MM.1S (cell line): ENCODE results near the gene NUAK1.

ENCODE experiments used
- DNase-seq: peaks from one replicate; pipeline ENCODE4 v3.0.0-alpha.2; 2015
- H2AFZ ChIP-seq: fragments of 300-600 bp; sonication (generic); 2 replicates; pipeline ENCODE4 v1.6.0; 2016; ENCODE audit warnings: antibody characterized with exemption, low read length
- H3F3A ChIP-seq: fragments of 300-600 bp; sonication (generic); 2 replicates; pipeline ENCODE4 v1.6.1; 2016; ENCODE audit warnings: mild to moderate bottlenecking, antibody characterized with exemption, low read length, moderate library complexity, mixed read lengths; ENCODE audit not compliant: insufficient read depth
- H3K27ac ChIP-seq: fragments of 300-600 bp; sonication (generic); 2 replicates; pipeline ENCODE4 v1.5.1; 2016; ENCODE audit warnings: mild to moderate bottlenecking, low read length
- H3K27me3 ChIP-seq: fragments of 300-600 bp; sonication (generic); replicated peaks from 2 replicates; pipeline ENCODE4 v1.6.0; 2016; ENCODE audit warnings: low read length; ENCODE audit not compliant: insufficient read depth
- H3K36me3 ChIP-seq: fragments of 300-600 bp; sonication (generic); replicated peaks from 2 replicates; pipeline ENCODE4 v1.6.1; 2016; ENCODE audit warnings: mild to moderate bottlenecking, low read length, mixed read lengths; ENCODE audit not compliant: insufficient read depth
- H3K4me1 ChIP-seq: fragments of 300-600 bp; sonication (generic); 2 replicates; pipeline ENCODE4 v1.6.1; 2016; ENCODE audit warnings: low read length, mixed read lengths
- H3K4me2 ChIP-seq: fragments of 300-600 bp; sonication (generic); 2 replicates; pipeline ENCODE4 v1.6.0; 2016; ENCODE audit warnings: low read depth, low read length
- H3K4me3 ChIP-seq: fragments of 300-600 bp; sonication (generic); 2 replicates; pipeline ENCODE4 v1.5.1; 2016; ENCODE audit warnings: low read length, mixed read lengths
- H3K79me2 ChIP-seq: fragments of 300-600 bp; sonication (generic); 2 replicates; pipeline ENCODE4 v1.6.1; 2016; ENCODE audit warnings: mixed run types, low read length, mixed read lengths
- H3K9ac ChIP-seq: fragments of 300-600 bp; sonication (generic); 2 replicates; pipeline ENCODE4 v1.6.1; 2016; ENCODE audit warnings: low read length, mixed read lengths
- H3K9me2 ChIP-seq: fragments of 300-600 bp; sonication (generic); replicated peaks from 2 replicates; pipeline ENCODE4 v1.6.1; 2016; ENCODE audit warnings: mild to moderate bottlenecking, low read length, mixed read lengths; ENCODE audit not compliant: insufficient read depth
- H3K9me3 ChIP-seq: fragments of 300-600 bp; sonication (generic); replicated peaks from 2 replicates; pipeline ENCODE4 v1.6.1; 2016; ENCODE audit warnings: mild to moderate bottlenecking, low read length, mixed read lengths; ENCODE audit not compliant: insufficient read depth
- H4K20me1 ChIP-seq: fragments of 300-600 bp; sonication (generic); 2 replicates; pipeline ENCODE4 v1.6.1; 2016; ENCODE audit warnings: mild to moderate bottlenecking, low read length, moderate library complexity, mixed read lengths; ENCODE audit not compliant: insufficient read depth
- EZH2 ChIP-seq: fragments of 300-600 bp; sonication (generic); optimal IDR thresholded peaks from 2 replicates; pipeline ENCODE3; 2017; ENCODE audit warnings: low read depth, mild to moderate bottlenecking, antibody characterized with exemption, low read length, mixed read lengths
- EZH2phosphoT487 ChIP-seq: fragments of 300-600 bp; sonication (generic); IDR thresholded peaks from 2 replicates; pipeline ENCODE4 v1.6.1; 2018; ENCODE audit warnings: antibody characterized with exemption, low read length
- TF ChIP-seq, protein P1 (sequence below): fragments of 300-600 bp; sonication (generic); IDR thresholded peaks from 2 replicates; pipeline ENCODE4 v1.5.1; 2016; ENCODE audit warnings: antibody characterized with exemption, low read length, mixed read lengths

The NUAK1 gene

DNA sequence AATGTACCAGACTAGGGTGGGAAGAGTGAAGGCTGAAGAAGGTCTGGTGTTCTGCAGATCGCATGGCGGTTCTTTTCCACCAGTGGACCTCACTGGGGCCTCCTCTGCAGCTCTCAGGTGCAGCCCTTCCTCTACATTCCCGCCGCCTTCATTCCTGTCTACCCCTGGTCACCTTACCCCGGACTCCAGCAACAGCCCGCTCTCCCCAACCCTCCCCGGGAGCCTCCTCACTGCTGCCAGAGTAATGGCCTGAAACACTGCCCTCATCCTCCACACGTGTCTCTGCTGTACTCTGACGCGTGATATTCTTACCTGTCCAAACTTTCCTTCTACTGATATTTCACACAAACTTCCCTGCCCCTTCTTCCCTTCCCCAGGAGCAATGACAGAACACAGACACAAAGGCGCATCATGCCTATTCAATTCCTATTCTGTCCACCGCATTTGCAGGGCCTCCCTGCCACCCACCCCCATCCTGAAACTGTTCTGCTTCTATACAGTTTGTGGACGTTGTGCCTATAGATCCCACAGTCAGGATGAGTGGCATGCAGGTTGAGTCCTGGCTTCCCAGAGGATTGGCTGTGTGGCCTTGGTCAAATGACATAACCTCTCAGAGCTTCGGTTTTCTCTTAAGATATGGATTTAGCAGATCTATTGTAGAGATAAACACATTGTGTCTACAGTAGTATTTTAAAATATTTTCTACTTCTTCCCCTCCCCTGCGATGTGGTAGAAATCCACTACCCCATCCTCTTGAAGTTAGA lies 1.7 kb upstream of the NUAK1 start:
- Histone ChIP-seq H3K9ac (peak overlapping the region; percentile 97), H3K27ac (peak overlapping the region; percentile 77; the same call in 1 of the 2 replicates), H3K27me3 (no peaks in the 10 kb centered on the region), H3K4me2 (peak overlapping the region; percentile 88), H4K20me1 (no peaks in the 10 kb centered on the region), H3K79me2 (peaks cover 67% of the 10 kb centered on the region), H3K36me3 (no peaks in the 10 kb centered on the region), H3K4me3 (peak overlapping the region; percentile 96), H3K9me3 (no peaks in the 10 kb centered on the region), H2AFZ (0 out of 2 replicates have a peak overlapping the region, but pooled peaks have one; percentile 48), H3K9me2 (no peaks in the 10 kb centered on the region), H3F3A (peaks cover 49% of the 10 kb centered on the region), H3K4me1 (peaks cover 47% of the 10 kb centered on the region)
- DNase-seq = no peak
- TF ChIP-seq, protein P1, sequence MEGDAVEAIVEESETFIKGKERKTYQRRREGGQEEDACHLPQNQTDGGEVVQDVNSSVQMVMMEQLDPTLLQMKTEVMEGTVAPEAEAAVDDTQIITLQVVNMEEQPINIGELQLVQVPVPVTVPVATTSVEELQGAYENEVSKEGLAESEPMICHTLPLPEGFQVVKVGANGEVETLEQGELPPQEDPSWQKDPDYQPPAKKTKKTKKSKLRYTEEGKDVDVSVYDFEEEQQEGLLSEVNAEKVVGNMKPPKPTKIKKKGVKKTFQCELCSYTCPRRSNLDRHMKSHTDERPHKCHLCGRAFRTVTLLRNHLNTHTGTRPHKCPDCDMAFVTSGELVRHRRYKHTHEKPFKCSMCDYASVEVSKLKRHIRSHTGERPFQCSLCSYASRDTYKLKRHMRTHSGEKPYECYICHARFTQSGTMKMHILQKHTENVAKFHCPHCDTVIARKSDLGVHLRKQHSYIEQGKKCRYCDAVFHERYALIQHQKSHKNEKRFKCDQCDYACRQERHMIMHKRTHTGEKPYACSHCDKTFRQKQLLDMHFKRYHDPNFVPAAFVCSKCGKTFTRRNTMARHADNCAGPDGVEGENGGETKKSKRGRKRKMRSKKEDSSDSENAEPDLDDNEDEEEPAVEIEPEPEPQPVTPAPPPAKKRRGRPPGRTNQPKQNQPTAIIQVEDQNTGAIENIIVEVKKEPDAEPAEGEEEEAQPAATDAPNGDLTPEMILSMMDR = no peak
- no peak for TF ChIP-seq EZH2
- TF ChIP-seq EZH2phosphoT487 = no peak

DNA sequence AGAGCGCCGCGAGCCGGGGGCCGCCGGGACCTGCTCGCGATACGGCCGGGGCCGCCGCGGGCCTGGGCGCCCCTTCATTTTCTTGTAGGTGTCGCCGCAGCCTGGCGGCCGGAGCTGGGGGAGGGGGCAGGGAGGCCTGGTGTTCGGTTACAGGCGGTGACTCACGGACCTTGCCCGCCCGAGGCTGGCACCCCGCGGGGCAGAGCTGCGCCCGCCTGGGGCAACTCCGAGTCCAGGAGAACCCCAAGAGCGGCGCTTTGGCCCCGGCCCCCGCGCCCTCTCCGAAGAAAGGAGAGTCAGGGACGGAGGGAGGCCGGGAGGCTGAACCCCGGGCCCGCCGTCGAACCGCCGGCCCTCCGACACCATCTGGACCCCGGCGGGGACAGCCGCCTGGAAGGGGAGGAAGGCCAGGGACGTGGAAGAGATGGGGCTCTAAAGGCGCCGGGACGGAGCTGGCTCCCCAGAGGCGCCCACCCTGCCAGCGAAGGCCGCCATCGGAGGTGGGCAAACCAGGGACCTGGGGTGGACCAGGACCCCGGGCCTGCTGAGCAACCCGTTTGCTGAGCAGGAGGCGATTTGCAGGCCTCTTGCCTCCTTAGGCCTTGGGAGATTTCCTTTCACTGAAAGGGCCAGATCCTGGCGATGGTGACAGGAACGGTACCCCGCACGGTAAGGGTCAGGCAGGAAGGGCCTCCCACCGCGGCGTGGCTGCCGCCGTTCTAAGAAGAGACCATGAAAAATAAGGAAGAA lies 843 bp upstream of the NUAK1 start:
- peak; percentile 74 for DNase-seq
- Histone ChIP-seq H3F3A (peaks cover 41% of the 10 kb centered on the region), H3K4me3 (peak overlapping the region; percentile 96), H3K79me2 (peaks cover 75% of the 10 kb centered on the region), H3K36me3 (no peaks in the 10 kb centered on the region), H3K9ac (peak overlapping the region; percentile 97), H3K4me2 (peak overlapping the region; percentile 88), H3K27ac (peak overlapping the region; percentile 77), H3K27me3 (no peaks in the 10 kb centered on the region), H3K9me3 (no peaks in the 10 kb centered on the region), H2AFZ (peak overlapping the region; percentile 48), H3K4me1 (peaks cover 49% of the 10 kb centered on the region), H4K20me1 (no peaks in the 10 kb centered on the region), H3K9me2 (no peaks in the 10 kb centered on the region)
- TF ChIP-seq EZH2 = no peak
- no peak for TF ChIP-seq EZH2phosphoT487
- TF ChIP-seq, protein P1 = no peak

DNA sequence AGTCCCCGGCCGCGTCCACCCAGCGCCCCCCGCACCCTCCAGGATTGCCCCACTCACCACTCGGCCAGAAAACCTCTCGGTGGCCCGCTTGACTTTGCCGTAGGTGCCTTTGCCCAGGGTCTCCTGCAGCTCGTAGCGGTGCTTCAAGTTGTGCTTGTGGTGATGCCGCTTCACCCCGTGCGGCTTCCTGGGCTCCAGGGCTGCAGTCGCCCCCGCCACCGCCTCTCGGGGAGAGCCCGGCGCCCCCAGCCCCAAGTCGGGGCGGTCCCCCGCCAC lies 459 bp downstream of the NUAK1 start:
- no peaks in the 10 kb centered on the region for H3K27me3 ChIP-seq
- DNase-seq = no peak
- H3K4me3 ChIP-seq = peak overlapping the region; percentile 96
- H3K4me1 ChIP-seq = peaks cover 43% of the 10 kb centered on the region
- peaks cover 3% of the 10 kb centered on the region; the same call in 1 of the 2 replicates for H3K36me3 ChIP-seq
- H3K4me2 ChIP-seq = peak overlapping the region; percentile 82; the same call in 1 of the 2 replicates
- peaks cover 10% of the 10 kb centered on the region for H4K20me1 ChIP-seq
- H3K27ac ChIP-seq = peak overlapping the region; percentile 65; the same call in 1 of the 2 replicates
- H2AFZ ChIP-seq = peak overlapping the region; percentile 70
- H3K79me2 ChIP-seq = peaks cover 88% of the 10 kb centered on the region
- H3F3A ChIP-seq = peaks cover 28% of the 10 kb centered on the region
- H3K9ac ChIP-seq = peak overlapping the region; percentile 97
- no peaks in the 10 kb centered on the region for H3K9me3 ChIP-seq
- TF ChIP-seq EZH2phosphoT487 = no peak
- TF ChIP-seq, protein P1 = no peak
- TF ChIP-seq EZH2 = no peak
- H3K9me2 ChIP-seq = no peaks in the 10 kb centered on the region
